ENCODE measurements around the gene EFR3B.
A peak's percentile ranks its signal among the peaks of the same experiment; 100 is the strongest.
"Not testable (repeated sequence)": the region's sequence is repeated elsewhere in the genome, so short reads cannot be mapped to it uniquely, and the experiment has no call there.

EFR3B gene

DNA sequence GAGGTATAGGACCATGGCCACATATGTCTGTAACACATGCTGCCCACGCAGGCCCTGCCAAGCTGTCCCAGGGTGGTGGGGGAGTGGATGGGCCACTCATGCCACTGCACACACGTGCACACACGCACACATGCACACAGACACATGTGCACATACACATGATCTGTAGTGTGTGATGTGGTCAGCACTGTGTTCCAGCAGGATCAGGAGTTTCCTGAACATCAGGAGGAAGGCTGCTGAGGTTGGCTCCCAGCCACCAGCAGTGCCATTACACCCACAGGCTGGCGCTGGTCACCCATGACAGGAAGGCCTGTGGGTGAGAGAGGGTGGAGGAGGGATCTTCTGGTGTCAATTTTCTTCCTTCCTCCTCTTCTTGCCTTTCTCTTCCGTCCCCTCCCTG is 81.8 kb downstream of the EFR3B start:
- peak overlapping the region; percentile 7; the same call in 1 of the 2 replicates for H3K27ac ChIP-seq
- peaks cover 44% of the 10 kb centered on the region for H3K4me1 ChIP-seq
- TF ChIP-seq Cebpa-rat (IDR thresholded peaks at IDR 0.05): no peak
- H3K4me2 ChIP-seq: peak overlapping the region; percentile 61
- H3K4me3 ChIP-seq: no peak overlapping the region
- H3K27me3 ChIP-seq: no peaks in the 10 kb centered on the region
- no peaks in the 10 kb centered on the region for H3K36me3 ChIP-seq
- H3K9me3 ChIP-seq: no peaks in the 10 kb centered on the region
- no peak overlapping the region for H3K9ac ChIP-seq
- H4K20me1 ChIP-seq: no peaks in the 10 kb centered on the region

DNA sequence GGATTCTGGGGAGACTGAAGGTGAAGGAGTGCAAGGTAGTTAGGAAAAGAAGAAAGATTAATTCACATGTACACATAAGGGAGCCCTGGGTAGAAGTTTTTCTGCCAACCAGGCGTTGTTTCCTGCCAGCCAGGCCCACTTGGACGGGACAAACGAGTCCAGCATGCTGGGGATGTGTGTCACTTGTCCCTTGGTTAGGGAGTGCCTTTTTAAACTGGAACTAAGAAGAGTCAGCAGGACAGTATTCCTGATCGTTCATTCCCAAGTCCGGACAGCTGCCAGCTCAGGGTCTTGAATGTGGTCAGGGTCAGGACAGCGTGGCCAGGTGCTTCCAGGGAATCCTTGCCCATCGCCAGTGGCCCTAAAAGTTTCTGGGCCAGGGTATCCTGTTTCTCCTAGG is 83.3 kb downstream of the EFR3B start:
- no peaks in the 10 kb centered on the region for H3K9me3 ChIP-seq
- no peak overlapping the region for H3K4me3 ChIP-seq
- H3K4me2 ChIP-seq: no peak overlapping the region
- H4K20me1 ChIP-seq: no peaks in the 10 kb centered on the region
- TF ChIP-seq Cebpa-rat (IDR thresholded peaks at IDR 0.05): no peak
- no peak overlapping the region for H3K27ac ChIP-seq
- peaks cover 48% of the 10 kb centered on the region for H3K4me1 ChIP-seq
- peaks cover 7% of the 10 kb centered on the region for H3K27me3 ChIP-seq
- no peaks in the 10 kb centered on the region for H3K36me3 ChIP-seq
- no peak overlapping the region for H3K9ac ChIP-seq

DNA sequence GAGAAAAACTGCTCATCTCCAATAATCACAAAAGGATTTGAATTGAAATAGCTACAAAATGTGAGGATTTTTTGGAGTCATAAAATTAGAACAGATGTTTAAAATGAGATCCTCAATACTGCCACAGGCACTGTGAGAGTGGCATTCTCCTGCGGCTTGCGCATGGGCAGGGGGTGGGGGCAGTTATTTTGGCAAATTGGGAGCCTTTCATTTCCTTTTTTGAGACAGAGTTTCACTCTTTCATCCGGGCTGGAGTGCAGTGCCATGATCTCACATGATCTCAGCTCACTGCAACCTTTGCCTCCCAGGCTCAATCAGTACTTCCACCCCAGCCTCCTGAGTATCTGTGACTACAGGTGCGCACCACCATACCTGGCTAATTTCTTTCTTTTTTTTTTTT is 84.1 kb downstream of the EFR3B start:
- no peaks in the 10 kb centered on the region for H3K9me3 ChIP-seq
- H3K27ac ChIP-seq: no peak overlapping the region
- peaks cover 48% of the 10 kb centered on the region for H3K4me1 ChIP-seq
- H3K27me3 ChIP-seq: peaks cover 14% of the 10 kb centered on the region
- H3K9ac ChIP-seq: no peak overlapping the region
- no peaks in the 10 kb centered on the region for H3K36me3 ChIP-seq
- no peak for TF ChIP-seq Cebpa-rat (IDR thresholded peaks at IDR 0.05)
- H4K20me1 ChIP-seq: no peaks in the 10 kb centered on the region
- no peak overlapping the region for H3K4me3 ChIP-seq
- peak overlapping the region; percentile 1; the same call in 1 of the 2 replicates for H3K4me2 ChIP-seq

DNA sequence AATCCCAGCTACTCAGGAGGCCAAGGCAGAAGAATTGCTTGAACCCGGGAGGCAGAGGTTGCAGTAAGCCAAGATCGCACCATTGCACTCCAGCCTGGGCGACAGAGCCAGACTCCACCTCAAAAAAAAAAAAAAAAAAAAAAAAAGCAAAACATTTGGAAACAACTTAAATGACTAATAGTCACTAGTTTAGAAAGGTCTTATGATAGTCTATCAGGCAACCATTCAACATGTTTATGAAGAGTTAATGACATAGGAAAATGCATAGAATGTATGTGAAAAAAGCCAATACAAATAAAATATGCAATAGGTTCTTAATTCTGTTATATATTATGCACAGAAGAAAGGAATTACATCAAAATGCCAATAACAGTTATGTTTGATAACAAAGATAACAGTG is 85.2 kb downstream of the EFR3B start:
- H3K4me1 ChIP-seq: peaks cover 51% of the 10 kb centered on the region
- H3K36me3 ChIP-seq: not testable (repeated sequence)

DNA sequence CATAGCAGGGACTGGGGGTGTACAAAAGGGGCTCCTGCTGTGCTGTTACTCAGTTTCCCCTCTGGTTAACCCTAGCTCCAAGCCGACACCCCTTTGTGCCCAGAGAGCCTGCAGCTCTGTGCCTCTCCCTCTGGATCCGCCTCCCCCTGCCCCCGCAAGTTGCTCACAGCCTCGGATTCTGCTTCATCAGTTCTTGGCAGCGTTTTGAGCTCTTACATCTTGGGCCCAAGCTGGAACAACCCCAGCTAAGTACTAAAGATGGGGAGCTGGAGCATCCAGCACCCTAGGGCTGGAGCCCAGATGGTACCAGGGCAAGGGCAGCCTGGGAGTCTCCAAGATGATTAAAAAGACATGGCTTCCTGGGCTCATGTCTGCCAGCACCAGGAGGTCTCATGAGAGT is 85.8 kb downstream of the EFR3B start:
- H3K36me3 ChIP-seq: no peaks in the 10 kb centered on the region
- no peak overlapping the region for H3K4me2 ChIP-seq

More for the DNA sequence above, 85.2 kb downstream of the EFR3B start:
- H3K27ac ChIP-seq, H3K9me3 ChIP-seq, H3K9ac ChIP-seq, H4K20me1 ChIP-seq, H3K4me2 ChIP-seq, H3K4me3 ChIP-seq: not testable (repeated sequence)
- H3K27me3 ChIP-seq: peaks cover 24% of the 10 kb centered on the region

DNA sequence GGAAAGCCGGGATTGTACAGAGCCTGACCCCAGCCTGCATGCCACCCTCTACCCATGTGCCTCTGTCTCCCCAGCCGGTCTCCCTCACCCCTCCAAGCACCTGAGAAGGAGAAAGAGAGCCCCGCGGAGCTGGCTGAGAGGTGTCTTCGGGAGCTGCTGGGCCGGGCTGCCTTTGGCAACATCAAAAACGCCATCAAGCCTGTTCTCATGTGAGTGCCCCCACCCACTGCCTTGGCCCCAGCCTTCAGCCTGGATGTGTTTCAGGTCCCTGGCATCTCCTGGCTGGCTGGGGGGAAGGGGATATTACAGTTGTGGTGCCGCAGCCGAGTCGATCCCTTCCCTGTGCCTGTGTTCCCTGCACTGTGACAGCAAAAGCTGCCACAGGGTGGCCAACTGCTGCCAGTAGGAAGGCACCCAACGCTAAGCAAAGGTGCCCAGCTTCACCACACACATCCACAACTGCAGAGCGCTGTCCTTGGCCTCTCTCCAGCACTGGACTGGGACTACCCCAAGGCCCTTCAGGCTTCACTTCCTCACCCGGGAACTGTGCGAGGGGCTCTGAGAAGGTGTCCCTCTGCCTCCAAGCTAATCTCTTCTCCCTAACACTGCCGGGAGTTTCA is 88.1 kb downstream of the EFR3B start:
- no peak overlapping the region for H3K4me2 ChIP-seq
- no peak for TF ChIP-seq Cebpa-rat (IDR thresholded peaks at IDR 0.05)

More for the DNA sequence above, 85.8 kb downstream of the EFR3B start:
- H4K20me1 ChIP-seq: no peaks in the 10 kb centered on the region
- no peak for TF ChIP-seq Cebpa-rat (IDR thresholded peaks at IDR 0.05)
- no peak overlapping the region for H3K4me3 ChIP-seq
- H3K4me1 ChIP-seq: peaks cover 51% of the 10 kb centered on the region
- no peak overlapping the region for H3K9ac ChIP-seq
- H3K27me3 ChIP-seq: peaks cover 30% of the 10 kb centered on the region
- H3K27ac ChIP-seq: no peak overlapping the region
- no peaks in the 10 kb centered on the region for H3K9me3 ChIP-seq

DNA sequence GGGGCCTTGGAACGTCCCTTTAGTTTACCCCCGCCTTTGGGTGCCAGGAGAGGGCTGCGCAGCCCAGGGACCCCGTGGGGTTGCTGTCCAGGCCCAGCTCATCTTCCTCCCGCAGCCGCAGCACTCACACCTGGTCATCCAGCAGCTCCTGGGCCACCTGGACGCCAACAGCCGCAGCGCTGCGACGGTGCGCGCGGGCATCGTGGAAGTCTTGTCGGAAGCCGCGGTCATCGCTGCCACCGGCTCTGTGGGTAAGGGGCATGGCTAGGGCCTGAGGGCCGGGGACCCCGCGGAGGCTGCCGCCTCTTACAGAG is 89.3 kb downstream of the EFR3B start:
- no peaks in the 10 kb centered on the region for H3K36me3 ChIP-seq
- H3K4me1 ChIP-seq: peaks cover 20% of the 10 kb centered on the region
- TF ChIP-seq Cebpa-rat (IDR thresholded peaks at IDR 0.05): no peak
- no peak overlapping the region for H3K27ac ChIP-seq
- H3K9ac ChIP-seq: no peak overlapping the region
- no peaks in the 10 kb centered on the region for H4K20me1 ChIP-seq
- peaks cover 47% of the 10 kb centered on the region for H3K27me3 ChIP-seq
- no peak overlapping the region for H3K4me3 ChIP-seq
- no peaks in the 10 kb centered on the region for H3K9me3 ChIP-seq
- no peak overlapping the region for H3K4me2 ChIP-seq

More for the DNA sequence above, 88.1 kb downstream of the EFR3B start:
- Histone ChIP-seq H4K20me1 (no peaks in the 10 kb centered on the region), H3K27me3 (peaks cover 47% of the 10 kb centered on the region), H3K36me3 (no peaks in the 10 kb centered on the region), H3K4me1 (peaks cover 32% of the 10 kb centered on the region), H3K9me3 (no peaks in the 10 kb centered on the region), H3K27ac (no peak overlapping the region), H3K9ac (no peak overlapping the region), H3K4me3 (no peak overlapping the region)

DNA sequence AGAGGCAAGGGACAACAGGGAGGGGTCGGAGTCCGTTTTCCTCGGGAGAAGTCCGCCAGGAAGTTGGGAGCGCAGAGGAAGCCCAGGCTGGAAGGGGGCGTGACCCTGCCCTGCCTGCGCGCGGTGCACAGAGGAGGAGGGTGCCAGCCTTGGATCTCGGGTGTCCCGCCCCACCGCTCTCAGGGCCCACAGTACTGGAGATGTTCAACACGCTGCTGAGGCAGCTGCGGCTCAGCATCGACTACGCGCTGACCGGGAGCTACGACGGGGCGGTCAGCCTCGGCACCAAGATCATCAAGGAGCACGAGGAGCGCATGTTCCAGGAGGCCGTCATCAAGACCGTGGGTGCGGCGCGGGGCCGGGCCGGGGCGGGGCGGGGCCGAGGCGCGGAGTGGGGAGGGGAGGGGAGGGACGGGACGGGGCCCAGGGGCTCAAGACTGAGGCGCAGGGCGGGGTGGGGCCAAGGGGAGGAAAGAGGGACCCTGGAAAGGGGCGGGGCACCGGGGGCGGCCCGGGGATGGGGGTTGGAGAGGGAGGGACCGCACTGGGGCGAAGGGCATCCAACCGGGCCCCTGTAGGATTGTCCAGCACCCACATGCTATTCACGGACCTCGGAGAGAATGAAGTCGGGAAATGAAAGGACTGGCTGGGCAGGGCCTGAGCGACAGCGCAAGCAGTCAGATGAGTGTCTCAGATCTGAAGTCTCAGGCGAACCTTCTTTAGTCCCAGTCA is 89.9 kb downstream of the EFR3B start:
- no peaks in the 10 kb centered on the region for H3K9me3 ChIP-seq
- H3K36me3 ChIP-seq: no peaks in the 10 kb centered on the region
- peaks cover 47% of the 10 kb centered on the region for H3K27me3 ChIP-seq
- H3K4me1 ChIP-seq: peaks cover 19% of the 10 kb centered on the region
- H3K9ac ChIP-seq: no peak overlapping the region
- no peak overlapping the region for H3K4me3 ChIP-seq
- H3K4me2 ChIP-seq: no peak overlapping the region
- TF ChIP-seq Cebpa-rat (IDR thresholded peaks at IDR 0.05): no peak
- H3K27ac ChIP-seq: no peak overlapping the region
- H4K20me1 ChIP-seq: no peaks in the 10 kb centered on the region

DNA sequence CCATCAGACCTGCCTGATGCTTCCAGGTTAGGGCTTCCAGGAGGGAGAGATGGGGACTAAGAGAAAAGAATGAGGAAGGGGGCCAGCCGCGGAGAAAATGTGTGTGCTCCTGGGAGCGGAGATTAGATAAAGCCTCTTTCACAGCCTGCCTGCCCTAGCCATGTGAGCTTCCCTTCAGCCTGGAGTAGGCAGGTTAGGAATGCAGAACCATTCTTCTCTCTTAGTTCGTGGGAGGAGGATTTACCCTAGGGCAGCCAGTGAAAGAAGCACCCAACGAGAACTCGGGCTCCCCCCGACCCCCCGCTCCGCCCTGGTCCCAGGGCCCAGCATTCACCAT is 90.4 kb downstream of the EFR3B start:
- H3K27ac ChIP-seq: no peak overlapping the region
- H3K4me2 ChIP-seq: no peak overlapping the region
- no peaks in the 10 kb centered on the region for H4K20me1 ChIP-seq
- H3K27me3 ChIP-seq: peaks cover 47% of the 10 kb centered on the region
- H3K4me1 ChIP-seq: peaks cover 19% of the 10 kb centered on the region
- no peaks in the 10 kb centered on the region for H3K36me3 ChIP-seq
- H3K9me3 ChIP-seq: no peaks in the 10 kb centered on the region
- no peak overlapping the region for H3K4me3 ChIP-seq
- no peak for TF ChIP-seq Cebpa-rat (IDR thresholded peaks at IDR 0.05)
- no peak overlapping the region for H3K9ac ChIP-seq

DNA sequence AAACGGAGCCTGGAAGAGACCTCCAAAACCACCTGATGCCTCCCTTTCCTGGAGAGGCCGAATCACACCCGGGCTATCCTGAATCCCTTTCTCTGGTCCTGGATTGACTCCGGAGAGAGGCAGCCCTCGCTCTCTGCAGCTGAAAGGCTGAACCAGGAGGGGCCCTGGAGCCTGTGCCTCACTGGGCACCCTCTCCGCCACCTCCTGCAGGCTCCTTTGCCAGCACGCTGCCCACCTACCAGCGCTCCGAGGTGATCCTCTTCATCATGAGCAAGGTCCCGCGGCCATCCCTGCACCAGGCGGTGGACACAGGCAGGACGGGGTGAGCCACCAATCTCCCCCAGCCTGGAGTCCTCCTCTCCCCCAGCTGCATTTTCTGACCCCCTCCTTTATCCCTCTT is 90.8 kb downstream of the EFR3B start:
- H3K27ac ChIP-seq: no peak overlapping the region
- H4K20me1 ChIP-seq: no peaks in the 10 kb centered on the region
- H3K4me1 ChIP-seq: peaks cover 17% of the 10 kb centered on the region
- no peaks in the 10 kb centered on the region for H3K36me3 ChIP-seq
- H3K9ac ChIP-seq: no peak overlapping the region
- no peak for TF ChIP-seq Cebpa-rat (IDR thresholded peaks at IDR 0.05)
- peaks cover 47% of the 10 kb centered on the region for H3K27me3 ChIP-seq
- H3K9me3 ChIP-seq: no peaks in the 10 kb centered on the region
- H3K4me2 ChIP-seq: no peak overlapping the region
- no peak overlapping the region for H3K4me3 ChIP-seq

DNA sequence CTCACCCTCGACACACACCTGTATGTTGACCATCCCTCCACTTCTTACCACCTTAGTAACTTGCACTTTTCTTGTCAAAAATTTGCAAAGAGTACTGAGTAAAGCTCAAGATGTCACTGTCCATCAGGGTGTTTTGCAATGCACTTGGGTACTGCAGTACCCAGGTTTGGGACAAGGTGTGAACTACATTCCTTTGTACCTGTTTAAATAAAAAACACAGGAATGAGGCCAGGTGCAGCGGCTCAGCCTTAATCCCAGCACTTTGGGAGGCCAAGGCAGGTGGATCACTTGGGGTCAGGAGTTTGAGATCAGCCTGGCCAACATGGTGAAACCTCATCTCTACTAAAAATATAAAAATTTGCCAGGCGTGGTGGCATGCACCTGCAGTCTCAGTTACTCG is 98.7 kb downstream of the EFR3B start:
- not testable (repeated sequence) for H3K27ac ChIP-seq, H3K36me3 ChIP-seq, H3K4me1 ChIP-seq, H3K9ac ChIP-seq, H3K4me3 ChIP-seq, H3K4me2 ChIP-seq, H4K20me1 ChIP-seq, H3K27me3 ChIP-seq, H3K9me3 ChIP-seq

Measured in BLaER1 (cell line).